Neutrophil (primary cell): ENCODE results near the gene C11orf98.
"Not testable (repeated sequence)": the region's sequence is repeated elsewhere in the genome, so short reads cannot be mapped to it uniquely, and the experiment has no call there.

Experiments
- H3K27ac ChIP-seq: fragments of 200-600 bp; sonication (generic); 2 replicates; pipeline ENCODE4 v1.5.1; 2016; ENCODE audit warnings: mild to moderate bottlenecking, moderate library complexity
- H3K27me3 ChIP-seq: fragments of 200-600 bp; sonication (generic); 2 replicates; pipeline ENCODE4 v1.6.0; 2016; ENCODE audit warnings: mild to moderate bottlenecking
- H3K36me3 ChIP-seq: fragments of 200-600 bp; sonication (generic); 2 replicates; pipeline ENCODE4 v1.5.1; 2017
- H3K4me1 ChIP-seq, 2 experiments: fragments of 200-600 bp in 1 of 2; sonication (generic) in 1 of 2; 1 replicate in 1 of 2; 2 replicates in 1 of 2; pipeline versions ENCODE4 v1.5.1 to v1.6.1; 2013 to 2016; ENCODE audit warnings: low read depth in 1 of 2, low read length in 1 of 2, mild to moderate bottlenecking in 1 of 2, moderate library complexity in 1 of 2; ENCODE audit not compliant: control insufficient read depth in 1 of 2, insufficient read depth in 1 of 2
- H3K4me3 ChIP-seq, 2 experiments: fragments of 200-600 bp in 1 of 2; sonication (generic) in 1 of 2; 1 replicate in 1 of 2; 2 replicates in 1 of 2; pipeline ENCODE4 v1.5.1; 2013 to 2016; ENCODE audit warnings: low read depth in 1 of 2, low read length in 1 of 2, mild to moderate bottlenecking in 1 of 2, moderate library complexity in 1 of 2
- H3K9me3 ChIP-seq: fragments of 200-600 bp; sonication (generic); 2 replicates; pipeline ENCODE4 v1.5.1; 2016
- TF ChIP-seq, protein P1 (sequence below): fragments of 200-600 bp; sonication (generic); IDR thresholded peaks from 2 replicates; pipeline ENCODE4 v1.5.1; 2016; ENCODE audit warnings: antibody characterized with exemption

Gene C11orf98

DNA sequence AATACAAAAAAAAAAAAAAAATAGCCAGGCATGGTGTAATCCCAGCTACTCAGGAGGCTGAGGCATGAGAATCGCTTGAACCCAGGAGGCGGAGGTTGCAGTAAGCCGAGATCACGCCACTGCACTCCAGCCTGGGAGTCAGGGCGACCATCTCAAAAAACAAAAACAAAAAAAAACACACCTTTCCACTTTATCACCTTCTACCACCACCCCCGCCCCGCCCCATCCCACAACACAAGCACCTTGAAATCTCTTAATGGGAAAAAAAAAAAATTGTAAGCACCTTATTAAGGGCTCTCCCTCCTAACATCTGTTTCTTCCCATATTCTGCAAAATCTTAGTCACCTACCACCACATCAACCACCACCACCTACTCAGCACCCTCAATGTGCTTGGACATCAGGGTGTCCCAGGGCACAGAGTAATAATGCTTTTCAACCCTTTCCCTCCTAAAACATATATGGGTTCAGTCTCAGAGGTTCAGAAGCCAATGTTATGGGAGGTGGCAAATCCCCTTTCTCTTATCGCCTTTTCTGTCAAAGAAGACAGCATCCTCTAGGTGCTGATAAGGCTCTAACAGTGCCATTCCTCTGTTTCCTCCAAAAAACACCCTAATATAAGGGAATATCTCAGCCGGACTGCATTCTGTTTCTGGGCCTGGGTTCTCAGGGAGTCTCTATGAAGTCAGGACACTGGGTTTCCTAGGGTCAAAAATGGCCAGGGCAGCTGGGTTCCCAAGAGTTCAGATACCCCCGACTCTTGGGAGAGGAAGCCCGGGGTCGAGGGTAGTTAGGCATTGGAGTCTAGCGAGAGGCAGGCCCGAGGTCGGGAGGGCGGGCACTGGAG is 12.6 kb downstream of the C11orf98 start:
- H3K9me3 ChIP-seq, result no peaks in the 10 kb centered on the region
- H3K27me3 ChIP-seq, result no peaks in the 10 kb centered on the region
- peak overlapping the region; percentile 90 to 94 for H3K4me3 ChIP-seq
- peak overlapping the region; percentile 88 for H3K27ac ChIP-seq
- H3K4me1 ChIP-seq, result peaks cover 9 to 22% of the 10 kb centered on the region in 2 experiments
- TF ChIP-seq, protein P1, sequence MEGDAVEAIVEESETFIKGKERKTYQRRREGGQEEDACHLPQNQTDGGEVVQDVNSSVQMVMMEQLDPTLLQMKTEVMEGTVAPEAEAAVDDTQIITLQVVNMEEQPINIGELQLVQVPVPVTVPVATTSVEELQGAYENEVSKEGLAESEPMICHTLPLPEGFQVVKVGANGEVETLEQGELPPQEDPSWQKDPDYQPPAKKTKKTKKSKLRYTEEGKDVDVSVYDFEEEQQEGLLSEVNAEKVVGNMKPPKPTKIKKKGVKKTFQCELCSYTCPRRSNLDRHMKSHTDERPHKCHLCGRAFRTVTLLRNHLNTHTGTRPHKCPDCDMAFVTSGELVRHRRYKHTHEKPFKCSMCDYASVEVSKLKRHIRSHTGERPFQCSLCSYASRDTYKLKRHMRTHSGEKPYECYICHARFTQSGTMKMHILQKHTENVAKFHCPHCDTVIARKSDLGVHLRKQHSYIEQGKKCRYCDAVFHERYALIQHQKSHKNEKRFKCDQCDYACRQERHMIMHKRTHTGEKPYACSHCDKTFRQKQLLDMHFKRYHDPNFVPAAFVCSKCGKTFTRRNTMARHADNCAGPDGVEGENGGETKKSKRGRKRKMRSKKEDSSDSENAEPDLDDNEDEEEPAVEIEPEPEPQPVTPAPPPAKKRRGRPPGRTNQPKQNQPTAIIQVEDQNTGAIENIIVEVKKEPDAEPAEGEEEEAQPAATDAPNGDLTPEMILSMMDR, result no peak
- H3K36me3 ChIP-seq, result peaks cover 18% of the 10 kb centered on the region

DNA sequence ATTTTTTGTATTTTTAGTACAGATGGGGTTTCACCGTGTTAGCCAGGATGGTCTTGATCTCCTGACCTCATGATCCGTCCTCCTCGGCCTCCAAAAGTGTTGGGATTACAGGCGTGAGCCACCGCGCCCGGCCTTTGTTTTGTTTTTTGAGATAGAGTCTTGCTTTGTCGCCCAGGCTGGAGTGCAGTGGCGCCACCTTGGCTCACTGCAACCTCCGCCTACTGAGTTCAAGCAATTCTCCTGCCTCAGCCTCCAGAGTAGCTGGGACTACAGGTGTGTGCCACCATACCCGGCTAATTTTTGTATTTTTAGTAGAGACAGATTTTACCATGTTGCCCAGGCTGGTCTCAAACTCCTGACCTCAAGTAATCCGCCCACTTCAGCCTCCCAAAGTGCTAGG is 14.7 kb downstream of the C11orf98 start:
- H3K9me3 ChIP-seq, H3K27me3 ChIP-seq, H3K27ac ChIP-seq, H3K4me3 ChIP-seq: not testable (repeated sequence)
- Histone ChIP-seq H3K4me1 (peaks cover 24 to 37% of the 10 kb centered on the region in 2 experiments), H3K36me3 (peaks cover 18% of the 10 kb centered on the region)

DNA sequence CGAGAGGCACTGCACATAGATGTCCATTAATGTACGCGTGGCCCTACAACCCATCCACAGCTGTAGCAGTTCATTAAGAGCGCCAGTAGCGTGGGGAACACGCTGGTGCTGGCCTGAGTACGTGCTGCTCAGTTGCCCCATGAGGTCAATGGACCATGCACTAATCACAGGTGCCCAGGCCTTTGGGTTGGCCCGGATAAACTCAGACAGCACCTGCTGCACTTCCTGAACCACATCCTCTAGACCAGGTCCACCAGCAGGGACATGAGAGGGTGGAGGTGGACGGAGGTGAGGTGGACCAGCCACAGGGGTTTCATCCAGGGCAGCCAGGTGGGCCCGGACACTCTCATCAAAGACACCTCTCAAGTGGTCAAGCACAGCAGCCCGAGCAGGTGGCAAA is 15.5 kb downstream of the C11orf98 start:
- TF ChIP-seq, protein P1, result no peak
- no peak overlapping the region for H3K27ac ChIP-seq
- no peaks in the 10 kb centered on the region for H3K27me3 ChIP-seq
- peaks cover 18% of the 10 kb centered on the region for H3K36me3 ChIP-seq
- H3K4me1 ChIP-seq, result peaks cover 24 to 38% of the 10 kb centered on the region in 2 experiments
- no peak overlapping the region for H3K4me3 ChIP-seq
- H3K9me3 ChIP-seq, result no peaks in the 10 kb centered on the region

DNA sequence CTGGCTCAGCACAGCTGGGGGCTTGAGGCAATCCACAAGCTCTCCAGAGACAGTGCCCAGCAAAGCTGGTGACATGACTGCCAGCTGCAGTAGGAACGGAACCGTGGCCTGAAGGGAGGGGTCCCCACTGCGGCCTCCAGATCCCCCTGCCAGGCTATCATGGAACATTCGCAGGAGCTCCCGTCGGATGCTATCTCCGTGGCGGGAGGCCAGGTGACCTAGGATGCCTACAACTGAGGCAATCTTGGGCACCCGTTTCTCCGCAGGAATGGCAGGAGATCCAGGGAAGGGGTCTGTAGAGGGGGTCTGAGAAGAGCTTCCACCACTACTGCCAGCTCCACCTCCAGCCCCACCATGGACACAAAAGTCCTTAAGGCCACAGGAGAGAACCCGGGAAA is 16.0 kb downstream of the C11orf98 start:
- Histone ChIP-seq H3K4me1 (peaks cover 24 to 35% of the 10 kb centered on the region in 2 experiments), H3K9me3 (no peaks in the 10 kb centered on the region), H3K27me3 (no peaks in the 10 kb centered on the region), H3K4me3 (no peak overlapping the region), H3K27ac (no peak overlapping the region), H3K36me3 (peaks cover 18% of the 10 kb centered on the region)
- TF ChIP-seq, protein P1, result no peak

DNA sequence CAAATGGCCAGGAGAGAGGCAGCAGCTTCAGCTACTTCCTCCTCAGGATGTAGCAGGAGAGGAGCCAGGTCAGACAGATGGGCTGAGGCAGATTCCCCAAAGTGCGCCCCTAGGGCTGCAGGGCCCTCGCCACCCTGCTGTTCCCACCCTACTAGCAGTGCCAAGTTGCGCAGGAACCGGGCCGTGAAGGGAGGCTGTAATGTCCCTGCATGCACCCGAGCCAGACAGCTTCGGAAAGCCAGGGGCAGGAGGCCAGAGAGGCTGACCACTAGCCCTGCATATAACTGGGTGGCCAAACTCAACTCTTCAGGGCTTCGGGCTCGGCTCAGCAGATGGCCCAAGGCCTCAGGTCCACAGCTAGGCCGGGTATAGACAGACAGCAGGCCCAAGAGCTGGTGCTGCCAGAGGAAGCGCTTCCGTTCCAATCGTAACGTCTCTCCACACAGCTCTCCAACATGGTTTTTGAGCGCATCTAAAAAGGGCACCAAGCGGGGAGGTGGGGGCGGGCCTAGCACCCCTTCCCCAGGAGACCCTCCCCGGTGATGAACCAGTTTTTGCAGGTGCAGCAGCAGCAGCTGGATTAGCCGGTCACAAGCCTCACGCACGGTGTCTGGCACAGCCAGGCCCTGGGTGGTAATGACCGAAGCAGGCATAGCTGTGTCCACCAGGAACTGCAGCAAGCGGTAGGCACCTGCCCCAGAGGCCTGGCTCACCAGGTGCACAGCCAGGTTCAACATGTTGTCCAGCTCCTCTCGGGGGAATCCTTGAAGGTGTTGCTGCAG is 16.6 kb downstream of the C11orf98 start:
- Histone ChIP-seq H3K27ac (peak overlapping the region; percentile 77), H3K27me3 (no peaks in the 10 kb centered on the region), H3K4me3 (no peak overlapping the region), H3K9me3 (no peaks in the 10 kb centered on the region), H3K36me3 (peaks cover 18% of the 10 kb centered on the region), H3K4me1 (peaks cover 24 to 31% of the 10 kb centered on the region in 2 experiments)
- TF ChIP-seq, protein P1, result no peak

DNA sequence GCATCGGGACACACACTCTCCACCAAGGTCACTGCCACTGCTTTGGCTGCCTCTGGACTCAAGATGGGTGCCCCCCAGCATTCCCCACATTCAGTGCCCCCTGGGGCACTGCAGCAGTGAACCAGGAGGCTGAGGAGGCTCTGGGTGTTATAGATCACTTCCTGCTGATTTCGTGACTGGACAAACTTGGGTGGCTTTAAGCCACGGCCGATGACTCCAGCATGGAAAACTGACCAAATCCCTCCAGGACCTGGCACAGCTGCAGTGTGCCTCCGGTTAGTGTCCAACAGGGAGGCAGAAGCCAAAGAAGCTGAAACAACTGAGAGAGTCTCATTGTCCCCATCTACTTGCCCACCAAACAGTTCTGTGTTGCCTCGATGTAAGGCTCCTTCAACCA is 17.4 kb downstream of the C11orf98 start:
- H3K4me3 ChIP-seq, result no peak overlapping the region
- H3K36me3 ChIP-seq, result peaks cover 24% of the 10 kb centered on the region
- peaks cover 19 to 26% of the 10 kb centered on the region in 2 experiments for H3K4me1 ChIP-seq
- H3K9me3 ChIP-seq, result no peaks in the 10 kb centered on the region
- H3K27me3 ChIP-seq, result no peaks in the 10 kb centered on the region
- TF ChIP-seq, protein P1, result no peak
- H3K27ac ChIP-seq, result peak overlapping the region; percentile 77
